HG02642 (cell line): ENCODE data around the gene DHRS2.
"Not testable (repeated sequence)": the region's sequence is repeated elsewhere in the genome, so short reads cannot be mapped to it uniquely, and the experiment has no call there.

ENCODE experiments used
- ATAC-seq: cut with Tn5 transposase; IDR thresholded peaks from one replicate; pipeline ENCODE4 v1.9.1; 2021; ENCODE audit warnings: mild to moderate bottlenecking; ENCODE audit not compliant: unreplicated experiment, poor library complexity

DHRS2 gene

DNA sequence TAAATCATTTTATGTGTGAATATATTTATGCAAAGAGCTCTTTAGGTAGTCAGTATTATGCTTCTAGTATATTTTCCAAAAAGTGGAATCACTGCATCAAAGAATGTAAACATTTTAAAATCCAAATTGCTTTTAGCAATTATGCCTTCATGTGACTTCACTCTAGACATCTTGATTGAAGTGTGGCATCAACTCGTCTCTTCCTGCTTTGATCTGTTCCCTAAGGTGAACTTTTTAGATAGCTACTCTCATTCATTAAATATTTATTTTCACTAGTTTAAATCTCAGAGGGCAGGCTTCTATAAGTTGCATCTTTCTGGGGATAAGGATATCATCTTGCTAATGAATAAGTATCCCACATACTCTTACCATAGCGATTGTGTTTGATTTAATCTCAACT is 39.2 kb downstream of the DHRS2 start:
- ATAC-seq = no peak

DNA sequence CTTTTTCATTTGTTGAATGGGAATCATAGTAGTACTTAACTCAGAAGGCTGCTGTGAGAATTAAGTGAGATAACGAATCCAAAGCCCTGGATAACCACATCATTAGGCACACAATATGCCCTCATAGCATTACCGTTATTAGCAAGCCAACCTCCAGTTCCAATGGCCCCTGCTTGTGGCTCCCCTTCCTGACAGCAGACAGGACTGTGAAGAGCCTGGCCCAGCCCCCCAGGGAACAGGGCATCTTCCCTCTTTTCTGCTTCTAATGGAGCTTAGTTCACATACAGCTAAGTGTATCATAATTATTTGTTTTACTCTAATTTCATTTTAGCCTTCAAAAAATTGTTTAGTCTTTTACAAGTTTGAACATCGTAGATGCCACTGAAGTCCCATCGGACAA is 39.7 kb downstream of the DHRS2 start:
- ATAC-seq = no peak

DNA sequence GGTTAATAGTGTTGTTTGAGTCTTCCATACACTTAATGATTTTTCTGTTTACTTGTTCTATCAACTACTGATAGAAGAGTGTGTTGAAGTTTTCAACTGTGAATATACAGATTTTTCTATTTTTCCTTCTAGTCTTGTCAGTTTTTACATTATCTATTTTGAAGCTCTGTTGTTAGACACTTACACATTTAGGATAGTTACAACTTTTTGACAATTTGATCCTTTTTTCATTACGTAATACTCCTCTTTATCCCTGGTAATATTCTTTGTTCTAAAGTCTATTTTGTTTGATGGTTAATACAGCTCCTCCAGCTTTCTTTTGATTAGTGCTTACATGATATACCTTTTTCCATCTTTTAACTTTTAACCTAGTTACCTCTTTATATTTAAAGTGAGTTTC is 45.2 kb downstream of the DHRS2 start:
- no peak for ATAC-seq

DNA sequence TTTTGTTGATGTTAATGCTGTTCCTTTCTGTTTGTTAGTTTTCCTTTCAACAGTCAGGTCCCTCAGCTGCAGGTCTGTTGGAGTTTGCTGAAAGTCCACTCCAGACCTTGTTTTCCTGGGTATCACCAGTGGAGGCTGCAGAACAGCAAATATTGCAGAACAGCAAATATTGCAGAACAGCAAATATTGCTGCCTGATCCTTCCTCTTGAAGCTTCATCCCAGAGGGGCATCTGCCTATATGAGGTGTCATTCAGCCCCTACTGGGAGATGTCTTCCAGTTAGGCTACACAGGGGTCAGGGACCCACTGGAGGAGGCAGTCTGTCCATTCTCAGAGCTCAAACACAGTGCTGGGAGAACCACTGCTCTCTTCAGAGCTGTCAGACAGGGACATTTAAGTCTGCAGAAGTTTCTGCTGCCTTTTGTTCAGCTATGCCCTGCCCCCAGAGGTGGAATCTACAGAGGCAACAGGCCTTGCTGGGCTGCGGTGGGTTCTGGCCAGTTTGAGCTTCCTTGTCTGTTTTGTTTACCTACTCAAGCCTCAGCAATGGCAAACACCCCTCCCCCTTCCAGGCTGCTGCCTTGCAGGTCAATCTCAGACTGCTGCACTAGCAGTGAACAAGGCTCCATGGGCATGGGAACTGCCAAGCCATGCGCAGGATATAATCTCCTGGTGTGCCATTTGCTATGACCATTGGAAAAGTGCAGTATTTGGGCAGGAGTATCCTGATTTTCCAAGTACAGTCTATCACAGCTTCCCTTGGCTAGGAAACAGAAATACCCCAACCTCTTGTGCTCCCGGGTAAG is 53.7 kb downstream of the DHRS2 start:
- ATAC-seq = not testable (repeated sequence)

DNA sequence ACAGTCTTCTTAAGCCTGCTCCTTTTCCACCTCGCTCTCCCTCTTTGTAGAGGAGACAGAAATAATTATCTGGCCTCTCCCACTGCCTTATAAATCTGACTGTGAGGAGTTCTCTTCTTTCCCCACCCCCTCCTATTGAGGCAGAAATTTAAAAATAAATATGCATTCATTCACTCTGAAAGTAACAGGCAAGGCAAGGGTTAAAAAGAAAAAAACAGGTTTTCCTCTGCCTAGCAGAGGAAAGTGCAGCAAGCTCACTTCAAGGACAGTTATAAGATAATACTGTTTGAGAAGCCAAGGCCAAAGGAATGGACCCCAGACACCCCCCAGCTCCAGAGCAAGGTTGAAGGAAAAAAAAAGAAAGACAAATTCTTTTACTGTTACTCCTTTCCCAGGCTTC is 56.3 kb downstream of the DHRS2 start:
- no peak for ATAC-seq

DNA sequence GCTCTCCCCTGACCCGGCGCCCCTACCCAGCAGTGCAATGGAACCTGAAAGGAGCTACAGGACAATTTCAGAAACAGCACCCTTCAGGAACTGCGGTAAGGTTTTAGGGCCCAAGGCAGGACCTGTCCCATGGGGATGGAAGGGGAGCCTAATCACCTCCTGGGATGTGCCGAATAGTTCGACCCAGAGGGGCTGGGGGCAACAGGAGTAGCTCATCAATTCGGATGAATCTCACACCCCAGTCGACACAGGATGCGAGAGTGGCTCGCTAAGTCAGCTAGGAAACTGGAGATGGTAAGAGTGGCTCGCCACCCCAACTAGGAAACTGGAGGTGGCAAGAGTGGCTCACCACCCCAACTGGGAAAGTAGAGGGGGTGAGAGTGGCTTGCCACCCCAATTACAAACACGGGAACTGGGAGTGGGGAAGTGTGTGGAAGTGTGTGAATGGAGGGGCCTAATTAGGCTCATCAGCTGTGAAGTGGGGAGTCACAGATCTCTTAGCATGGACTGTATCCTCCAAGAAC is 57.1 kb downstream of the DHRS2 start:
- ATAC-seq = no peak

DNA sequence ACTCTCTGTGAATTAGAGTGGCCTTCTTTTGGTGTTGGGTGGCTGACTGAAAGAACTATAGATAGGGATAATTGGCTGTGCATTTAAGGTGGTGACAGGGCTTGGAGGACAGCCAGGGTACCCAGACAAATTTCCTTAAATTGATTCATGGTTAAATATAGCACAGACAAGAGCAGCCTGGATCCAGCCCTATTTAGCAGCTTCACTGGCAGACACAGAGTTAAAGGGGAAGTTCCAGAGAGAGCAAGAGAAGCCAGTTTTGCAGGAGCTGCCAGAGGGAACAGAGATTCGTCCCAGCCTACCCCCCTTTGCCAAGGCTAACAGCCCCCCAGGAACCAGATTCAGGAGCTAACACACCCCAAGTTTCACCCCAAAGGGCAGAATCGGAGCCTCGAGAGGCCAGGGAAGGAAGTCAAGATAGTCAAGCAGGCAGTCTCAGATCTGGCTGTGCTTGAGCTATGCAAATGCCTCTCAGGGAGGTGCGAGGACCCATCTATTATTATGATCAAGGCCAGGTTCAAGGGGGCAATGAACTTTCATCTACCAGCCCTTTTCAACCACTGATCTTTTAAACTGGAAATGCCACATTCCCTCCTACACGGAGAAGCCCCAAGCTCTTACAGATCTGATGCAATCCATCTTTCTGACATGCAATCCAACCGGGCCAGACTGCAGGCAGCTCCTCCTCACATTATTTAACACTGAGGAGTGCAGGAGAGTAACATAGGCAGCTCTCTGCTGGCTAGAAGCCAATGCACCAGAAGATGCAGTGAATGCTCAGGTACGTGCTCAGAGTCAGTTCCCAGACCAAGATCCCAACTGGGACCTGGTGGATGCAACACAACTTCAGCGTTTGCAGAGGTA is 58.2 kb downstream of the DHRS2 start:
- no peak for ATAC-seq
